Mucosa of gallbladder (tissue), 1 donor: ENCODE results near the gene DKK3. TPM values are rescaled to one million over a fixed set of nuclear protein-coding genes. Genes with fewer than 3 reads are reported as not detected.

ENCODE experiments used
- DNase-seq: peaks from one replicate; pipeline ENCODE4 v3.0.0-alpha.2; 2020; ENCODE audit warnings: low spot score
- total RNA-seq: library from RNA; stranded (reverse); gene quantifications from one replicate; pipeline ENCODE4 v1.2.1, GENCODE V29; 2021
- donor health status: DM: no; HTN: no; CAD: no.

The DKK3 gene
- total RNA-seq, 1 donor from 2014 or later, result 80.0 TPM

DNA sequence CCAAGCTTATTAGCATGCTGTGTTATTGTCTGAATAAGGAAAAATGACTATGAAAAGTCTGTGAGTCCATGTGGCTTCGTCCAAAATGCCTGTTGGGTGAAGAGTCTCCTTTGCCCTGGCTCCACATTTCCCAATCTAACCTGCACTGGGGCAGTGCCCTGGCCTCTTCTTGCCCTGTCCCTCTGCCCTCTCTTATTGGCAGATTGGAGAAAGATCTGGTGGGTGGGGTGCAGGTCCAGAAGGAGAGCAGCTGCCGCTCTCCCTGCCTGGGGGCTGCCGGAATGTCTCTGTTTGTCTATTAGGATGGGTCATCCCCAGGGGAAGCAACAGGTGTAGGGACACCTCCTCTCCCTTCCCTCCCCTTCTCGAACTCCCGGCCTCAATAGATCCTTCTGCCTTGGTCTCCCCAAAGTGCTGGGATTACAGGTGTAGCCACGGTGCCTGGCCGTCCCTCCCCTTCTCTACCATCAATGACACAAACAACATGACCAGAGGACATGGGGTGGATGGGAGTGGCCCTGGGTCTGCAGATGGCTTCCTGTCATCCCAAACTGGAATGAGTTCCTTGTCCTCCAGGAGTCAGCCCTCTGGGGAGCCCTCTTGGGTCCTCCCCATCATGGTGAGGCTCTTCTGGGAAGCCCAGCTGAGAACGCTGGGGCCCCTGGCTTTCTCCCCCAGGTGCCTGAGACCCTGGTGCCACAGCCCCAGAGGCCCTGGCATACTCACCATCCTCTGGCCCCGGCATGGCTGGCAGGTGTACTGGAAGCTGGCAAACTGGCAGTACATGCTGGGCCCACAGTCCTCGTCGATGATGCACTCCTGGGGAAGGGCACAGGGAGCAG, 40.5 kb downstream of the DKK3 start:
- no peak for DNase-seq

- DNase-seq, result peak; percentile 67
These were observed 41.4 kb downstream of the DKK3 start for GRCh38 chr11:11966826-11967668.

DNA sequence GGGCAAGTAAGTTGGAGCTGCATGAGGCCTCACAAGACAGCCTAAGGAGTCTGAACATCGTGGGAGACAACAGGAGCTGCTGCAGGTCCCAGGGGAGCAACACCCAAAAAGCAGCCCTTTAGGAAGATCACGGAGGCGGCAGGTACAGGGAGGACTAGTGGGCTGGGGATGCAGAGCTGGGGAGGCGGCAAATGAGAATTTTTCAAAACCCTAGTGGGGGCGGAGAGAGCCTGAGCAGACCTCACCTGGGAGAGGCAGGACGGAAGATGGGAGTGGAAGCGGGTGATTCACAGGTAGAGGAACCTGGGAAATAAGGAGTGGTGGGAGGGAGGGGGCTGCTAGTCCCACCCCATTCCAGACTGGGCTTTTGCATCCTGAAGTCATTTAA, 42.1 kb downstream of the DKK3 start:
- DNase-seq, result no peak

GRCh38 chr11:11965656-11966353, 42.6 kb downstream of the DKK3 start:
- no peak for DNase-seq

GRCh38 chr11:11965192-11965591, 43.2 kb downstream of the DKK3 start:
- DNase-seq, result no peak

DNA sequence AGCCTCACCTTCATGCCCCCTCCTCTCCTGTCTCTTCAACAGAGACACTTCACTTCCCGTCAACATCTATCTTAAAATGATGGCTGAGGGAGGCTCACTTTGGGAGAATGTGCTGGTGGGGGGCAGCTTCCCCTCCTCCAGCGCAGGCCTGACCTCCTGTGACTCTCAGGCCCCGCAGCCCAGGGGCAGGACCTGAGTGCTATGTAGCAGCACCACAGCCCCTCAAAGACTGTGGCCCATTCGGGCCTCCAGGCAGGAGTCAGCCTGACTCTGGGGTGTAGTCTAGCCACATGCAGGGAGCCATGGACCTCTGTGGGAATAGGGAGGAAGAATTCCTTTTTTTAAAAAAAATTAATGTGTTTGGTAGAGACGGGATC, 43.7 kb downstream of the DKK3 start:
- DNase-seq, result no peak

DNA sequence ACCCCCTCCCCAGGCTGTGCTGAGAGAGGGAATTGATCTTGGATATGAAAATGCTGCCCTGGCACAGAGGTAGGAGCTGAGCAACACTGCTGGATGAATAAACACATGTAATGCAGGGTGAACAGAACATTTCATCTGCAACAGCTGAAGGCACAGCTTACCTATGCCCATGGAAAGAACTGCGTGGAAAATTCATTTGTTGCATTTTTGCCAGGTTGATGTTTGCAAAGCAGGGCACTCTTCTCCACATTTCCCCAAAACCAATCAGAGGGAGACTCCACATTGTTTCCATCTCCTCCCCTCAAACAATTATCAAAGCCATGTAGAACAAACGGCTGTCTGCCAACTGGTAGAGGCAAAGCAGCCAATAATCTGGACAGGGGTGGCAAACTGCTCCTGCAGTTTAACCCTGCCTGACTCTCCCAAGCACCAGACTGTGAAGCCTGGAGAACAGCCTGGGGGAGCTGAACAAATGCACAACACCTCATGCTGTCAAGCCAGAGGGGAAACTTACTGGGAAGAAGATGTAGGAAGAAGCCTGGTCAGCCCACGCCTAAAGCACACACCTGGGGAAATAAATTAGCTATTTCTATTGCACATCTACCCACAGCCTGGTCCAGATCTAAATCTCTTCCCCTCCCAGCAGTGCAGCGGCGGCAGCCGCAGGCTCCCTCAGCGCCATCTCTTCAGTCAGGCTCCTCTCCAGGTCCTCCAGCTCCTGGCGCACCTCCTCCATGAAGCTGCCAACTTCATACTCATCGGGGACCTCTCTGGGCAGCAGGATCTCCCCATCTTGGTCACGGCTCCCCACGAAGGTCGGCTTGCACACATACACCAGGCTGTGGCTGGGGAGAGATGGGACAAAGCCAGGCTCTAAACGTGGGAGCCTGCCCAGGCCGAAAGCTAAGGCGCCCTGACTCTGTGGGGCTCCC, 44.3 kb downstream of the DKK3 start:
- DNase-seq, result no peak

DNA sequence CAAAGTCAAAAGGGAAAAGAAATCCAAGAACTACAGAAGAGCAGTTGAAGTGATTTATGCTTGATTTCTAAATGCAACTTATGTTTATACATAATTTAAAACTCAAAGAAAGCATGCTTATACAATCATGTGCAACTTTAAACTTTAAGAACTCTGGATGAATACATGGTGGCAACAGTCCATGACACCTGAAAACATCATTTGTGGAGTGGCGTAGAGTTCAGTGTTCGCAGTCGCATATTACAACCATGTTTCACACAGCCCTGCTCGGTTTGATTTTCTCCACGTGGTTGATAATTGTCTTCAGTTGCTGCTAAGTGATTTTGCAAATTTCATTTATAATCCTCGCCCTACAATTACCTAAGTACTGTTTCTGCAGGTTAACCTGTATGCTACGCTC, 45.4 kb downstream of the DKK3 start:
- DNase-seq, result no peak

- DNase-seq, result no peak
These were observed 46.9 kb downstream of the DKK3 start for GRCh38 chr11:11961399-11962028.

DNA sequence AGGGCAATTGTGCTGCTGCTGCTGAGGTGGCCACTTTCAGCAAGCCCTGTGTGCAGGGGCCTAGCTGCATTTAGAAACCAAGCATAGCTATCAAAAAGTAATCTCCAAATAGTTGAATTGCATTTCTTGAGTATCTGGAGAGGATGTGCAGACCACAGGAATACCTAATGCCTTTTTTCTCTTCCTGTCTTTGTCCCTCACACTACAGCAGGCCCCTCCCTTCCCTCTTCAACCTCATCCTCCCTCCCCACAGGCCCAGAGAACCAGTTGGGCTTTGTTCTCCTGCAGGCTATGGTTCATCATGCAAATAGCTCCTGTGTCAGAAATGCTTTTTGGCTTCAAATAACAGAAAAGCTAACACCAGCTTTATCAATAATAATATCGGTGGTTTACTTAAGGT, 47.7 kb downstream of the DKK3 start:
- no peak for DNase-seq

- DNase-seq, result no peak
These were observed 48.8 kb downstream of the DKK3 start for GRCh38 chr11:11959601-11960000.

DNA sequence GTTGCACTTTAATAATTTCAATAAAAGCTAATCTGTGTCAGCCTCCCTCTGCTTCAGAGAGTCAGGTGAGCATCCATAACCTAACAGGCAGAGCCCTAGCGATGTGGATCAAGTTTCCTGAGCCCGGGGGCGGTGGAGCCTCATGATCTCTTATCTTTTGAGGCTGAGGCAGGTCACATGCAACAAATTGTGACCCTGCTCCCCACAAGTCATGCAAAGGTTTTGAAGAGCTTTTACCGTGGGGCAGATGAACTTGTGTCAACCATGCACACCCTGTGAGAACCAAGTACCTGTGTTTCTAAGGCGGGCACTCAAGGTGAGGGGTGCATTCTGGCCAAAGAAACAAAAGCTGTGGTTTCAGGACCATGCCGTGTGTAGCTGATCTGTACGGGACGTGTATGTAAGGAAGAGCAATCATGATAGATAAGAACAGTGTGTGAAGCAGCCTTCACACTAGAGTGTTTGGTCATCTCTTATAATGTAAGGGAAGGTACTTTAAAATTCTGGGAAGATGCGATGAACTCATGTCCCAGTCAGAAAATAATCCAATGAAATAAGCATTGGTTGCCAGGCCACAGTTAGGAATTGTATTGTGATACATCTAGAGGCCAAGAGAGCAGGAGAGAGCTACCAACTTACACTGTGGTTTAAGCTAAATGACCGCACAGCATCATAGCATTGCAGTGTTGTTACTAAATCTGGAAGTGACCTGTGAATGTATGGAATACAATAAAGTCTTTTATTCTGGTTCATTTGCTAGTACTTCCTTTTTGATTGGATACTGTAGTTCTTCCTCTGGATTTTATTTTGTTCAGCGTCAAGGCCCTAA, 49.8 kb downstream of the DKK3 start:
- DNase-seq, result no peak

GRCh38 chr11:11956006-11956405, 52.4 kb downstream of the DKK3 start:
- DNase-seq, result no peak

GRCh38 chr11:11952036-11952435, 56.4 kb downstream of the DKK3 start:
- DNase-seq, result no peak

DNA sequence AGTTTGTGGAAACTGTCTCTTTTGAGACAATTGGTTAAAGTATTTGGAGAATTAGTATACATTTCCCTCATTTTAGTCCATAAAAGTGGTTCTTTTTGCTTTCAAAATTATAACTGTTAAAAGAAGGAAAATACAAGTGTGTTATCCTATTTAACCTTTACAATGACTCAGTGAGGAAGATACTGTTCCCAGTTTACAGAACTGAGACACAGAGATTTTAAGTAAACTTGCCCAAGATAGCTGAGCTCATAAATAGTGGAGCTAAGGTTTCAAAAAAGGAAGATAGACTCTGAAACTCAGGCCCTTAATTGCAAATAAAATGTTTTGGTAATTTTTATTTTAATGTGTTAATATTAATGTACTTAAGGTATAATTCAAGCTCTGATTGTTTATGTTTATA, 58.9 kb downstream of the DKK3 start:
- no peak for DNase-seq

- no peak for DNase-seq
These were observed 60.0 kb downstream of the DKK3 start for GRCh38 chr11:11948242-11948947.

DNA sequence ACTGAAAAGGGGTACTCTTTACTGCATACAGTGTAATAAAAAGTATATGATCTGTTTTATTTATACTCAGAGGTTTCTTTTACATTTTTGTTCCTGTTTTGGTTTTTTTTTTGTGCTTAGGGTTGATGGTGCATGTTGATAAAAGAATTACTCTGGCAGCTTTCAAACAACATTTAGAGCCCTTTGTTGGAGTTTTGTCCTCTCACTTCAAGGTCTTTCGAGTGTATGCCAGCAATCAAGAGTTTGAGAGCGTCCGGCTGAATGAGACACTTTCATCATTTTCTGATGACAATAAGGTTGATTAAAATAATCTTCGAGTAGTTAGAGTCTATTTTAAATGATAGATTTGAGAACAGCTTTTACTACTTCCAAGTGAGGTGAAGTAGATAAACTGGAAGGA, 60.6 kb downstream of the DKK3 start:
- no peak for DNase-seq

DNA sequence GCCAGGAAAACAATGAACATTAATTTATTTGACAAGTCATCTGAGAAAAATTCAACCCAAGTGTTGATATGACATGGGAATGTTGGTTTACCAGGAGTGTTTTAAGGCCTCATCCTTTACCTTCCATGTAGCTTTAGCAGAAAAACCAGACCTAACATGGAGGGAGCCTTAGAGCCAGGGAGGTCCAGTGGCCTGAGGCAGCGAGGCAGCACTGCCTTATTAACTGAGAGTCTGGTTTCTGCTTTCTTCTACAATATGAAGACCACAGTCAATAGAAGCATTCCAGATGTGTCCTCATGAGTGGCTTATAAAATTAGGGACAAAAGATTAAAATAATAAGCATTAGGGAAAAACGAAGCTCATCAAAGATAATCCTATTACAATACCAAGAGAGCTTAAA, 61.5 kb downstream of the DKK3 start:
- no peak for DNase-seq

DNA sequence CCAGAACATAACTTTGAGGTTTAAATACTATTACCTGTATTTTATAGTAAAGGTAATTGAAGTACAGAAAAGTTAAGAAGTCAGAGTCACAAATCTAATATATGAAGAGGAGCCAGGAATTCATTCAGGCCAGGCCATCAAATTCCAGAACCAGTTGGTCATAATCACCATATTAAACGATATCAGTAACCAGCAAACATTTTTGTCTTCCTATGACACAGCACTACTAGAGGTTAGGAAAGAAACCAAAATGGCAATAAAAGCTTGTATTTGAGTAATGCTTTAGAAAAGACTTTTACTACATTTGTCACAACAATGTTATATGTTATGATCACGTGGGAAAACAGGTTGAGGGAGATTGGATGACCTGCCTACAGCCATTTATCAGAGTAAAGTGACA, 62.2 kb downstream of the DKK3 start:
- DNase-seq, result no peak
